Stimulated activated CD4-positive, alpha-beta T cell treated with anti-CD3 and anti-CD28 coated beads, Interleukin-4, amount 100 ng/mL, for 4 hours (primary cell): Measurements from ENCODE around the gene CCDC34.
"Not testable (repeated sequence)": the region's sequence is repeated elsewhere in the genome, so short reads cannot be mapped to it uniquely, and the experiment has no call there.

Source experiments
- DNase-seq, 2 experiments: peaks; one replicate each; pipeline ENCODE4 v3.0.0-alpha.2; 2020

The CCDC34 gene

DNA sequence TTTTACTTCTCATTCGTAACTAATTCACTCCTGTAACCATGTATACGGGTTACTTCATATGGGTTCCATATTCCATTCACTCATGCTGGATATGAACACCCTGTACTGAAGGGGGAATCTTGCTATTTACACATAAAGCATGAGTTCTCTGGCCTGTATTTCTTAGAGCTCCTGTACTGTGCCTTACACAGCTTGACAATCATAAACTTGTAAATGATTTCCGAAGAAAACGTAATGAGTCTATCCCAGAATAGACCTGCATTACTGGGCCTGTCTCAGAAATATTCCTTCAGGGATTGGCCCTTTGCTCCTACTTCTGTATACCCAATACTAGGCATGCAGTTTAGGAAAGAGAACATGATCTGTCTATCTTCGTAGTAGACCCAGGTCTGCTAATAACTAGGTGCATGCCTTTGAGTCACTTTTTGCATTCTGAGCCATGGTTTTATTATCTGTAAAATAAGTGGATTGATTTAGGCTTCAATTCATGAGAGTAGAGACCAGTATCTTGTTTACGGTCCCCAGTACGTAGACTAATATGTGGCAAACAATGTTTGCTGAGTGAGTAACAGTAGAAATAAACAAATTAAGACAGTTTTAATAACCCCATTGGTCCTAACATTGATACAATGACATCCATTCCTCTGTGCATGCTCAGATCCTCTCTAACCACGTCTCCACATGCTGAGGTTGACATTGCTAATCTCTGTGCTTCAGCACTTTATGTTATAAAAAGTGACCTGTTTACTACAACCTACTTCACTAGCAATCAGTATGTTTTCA, 1.2 kb downstream of the CCDC34 start:
- no peak for DNase-seq

DNA sequence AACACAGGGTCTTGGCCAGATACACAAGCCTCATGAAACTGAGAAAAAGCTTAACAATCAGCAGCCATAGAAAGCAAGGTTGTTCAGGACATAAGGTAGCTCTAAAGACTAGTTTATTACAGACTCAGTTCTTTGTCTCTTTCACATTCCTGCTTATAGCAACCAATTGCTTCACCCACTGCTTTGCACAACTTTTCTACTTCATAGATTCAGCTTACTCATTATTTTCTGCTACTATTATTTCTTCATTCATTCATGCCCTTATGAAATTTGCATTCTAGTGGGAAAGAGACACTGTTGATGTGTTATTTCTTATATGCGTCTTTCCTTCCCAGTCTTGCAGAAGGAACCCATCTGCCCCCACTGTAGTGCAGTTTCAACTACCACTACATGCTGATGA, 4.7 kb downstream of the CCDC34 start:
- DNase-seq: no peak

DNA sequence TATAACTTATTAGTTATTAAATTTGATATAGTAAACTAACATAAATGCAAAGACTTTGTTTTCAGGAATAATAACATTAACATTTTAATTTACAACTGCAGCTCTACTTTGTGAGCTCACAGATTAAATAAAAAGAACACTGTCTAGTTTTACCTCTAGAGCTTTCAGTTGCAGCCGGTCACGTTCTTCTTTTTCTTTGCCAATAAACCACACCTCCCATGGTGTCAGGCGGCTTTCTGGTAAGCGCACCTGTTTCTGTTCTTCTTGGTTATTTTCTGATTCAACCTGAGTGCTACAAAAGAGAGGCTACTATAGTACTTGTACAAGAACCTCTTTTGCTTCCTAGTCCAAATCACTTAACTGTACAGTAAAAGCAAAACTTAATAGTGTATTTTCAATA, 5.8 kb downstream of the CCDC34 start:
- DNase-seq: no peak

DNA sequence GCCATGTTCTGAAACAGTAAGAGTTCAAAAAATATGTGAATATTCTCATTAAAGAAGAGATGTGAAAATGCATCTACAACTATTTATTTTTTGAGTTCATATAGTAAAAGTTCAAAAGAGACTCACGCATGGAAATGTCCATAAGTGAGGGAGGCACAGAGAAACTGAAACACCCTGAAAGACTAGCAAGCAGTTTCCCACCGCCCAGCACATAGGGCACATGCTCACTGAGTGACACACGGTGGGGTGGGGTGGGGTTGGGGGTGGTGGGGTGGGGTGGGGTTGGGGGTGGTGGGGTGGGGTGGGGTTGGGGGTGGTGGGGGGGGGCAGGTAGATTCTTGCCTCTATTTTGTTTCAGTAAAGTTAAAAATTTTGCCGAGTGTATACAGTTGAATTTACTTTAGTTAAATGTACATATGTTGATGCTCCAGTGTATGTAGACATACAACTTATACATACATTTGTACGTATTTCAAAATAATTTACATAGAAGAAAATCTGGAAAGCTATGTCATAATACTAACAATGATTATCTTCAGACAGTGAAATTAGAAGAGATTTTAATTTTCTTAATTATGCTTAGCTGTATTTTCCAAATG, 6.3 kb downstream of the CCDC34 start:
- no peak for DNase-seq

DNA sequence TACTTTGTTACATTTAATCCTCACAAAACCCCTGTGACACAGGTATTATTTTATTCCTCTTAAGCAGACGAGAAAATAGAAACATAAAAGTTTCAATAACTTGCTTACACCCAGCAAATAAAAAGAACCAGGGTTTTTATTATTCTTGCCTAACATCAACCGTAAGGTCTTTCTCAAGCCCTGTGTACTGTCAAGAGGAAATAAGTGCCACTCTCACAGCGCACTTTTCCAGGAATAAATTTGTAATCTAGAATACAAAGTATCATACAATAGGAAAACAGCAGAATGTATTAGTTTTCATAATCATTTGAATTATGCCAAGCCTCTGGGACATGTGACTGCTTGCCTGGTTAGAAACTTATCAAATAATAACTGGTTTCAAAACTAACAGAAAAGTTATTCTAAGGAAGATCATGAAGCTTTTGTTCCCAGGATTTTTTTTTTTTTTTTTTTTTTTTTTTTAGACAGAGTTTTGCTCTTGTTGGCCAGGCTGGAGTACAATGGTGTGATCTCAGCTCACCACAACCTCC, 7.4 kb downstream of the CCDC34 start:
- DNase-seq: no peak

DNA sequence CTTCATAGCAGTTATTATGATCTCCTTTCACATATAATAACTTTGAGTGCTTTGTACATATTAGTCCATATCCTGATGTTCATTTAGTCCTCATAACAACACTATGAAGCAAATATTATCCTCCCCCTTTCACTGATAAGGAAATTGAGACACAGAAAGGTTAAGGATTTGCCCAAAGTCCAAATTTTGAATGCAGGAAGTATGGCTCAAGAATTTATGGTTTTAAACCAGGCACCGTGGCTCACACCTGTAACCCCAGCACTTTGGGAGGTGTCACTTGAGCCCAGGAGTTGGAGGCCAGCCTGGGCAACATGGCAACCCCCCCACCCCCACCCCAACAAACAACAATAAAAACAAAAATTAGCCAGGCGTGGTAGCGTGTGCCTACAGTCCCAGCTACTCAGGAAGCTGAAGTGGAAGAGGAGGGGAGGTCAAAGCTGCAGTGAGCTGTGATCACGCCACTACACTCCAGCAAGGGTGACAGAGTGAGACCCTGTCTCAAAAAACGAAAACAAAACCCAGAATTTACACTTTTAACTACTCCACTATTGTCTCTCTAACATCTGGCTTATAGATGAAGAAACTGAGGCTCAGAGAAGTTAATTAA, 8.6 kb downstream of the CCDC34 start:
- DNase-seq: no peak

DNA sequence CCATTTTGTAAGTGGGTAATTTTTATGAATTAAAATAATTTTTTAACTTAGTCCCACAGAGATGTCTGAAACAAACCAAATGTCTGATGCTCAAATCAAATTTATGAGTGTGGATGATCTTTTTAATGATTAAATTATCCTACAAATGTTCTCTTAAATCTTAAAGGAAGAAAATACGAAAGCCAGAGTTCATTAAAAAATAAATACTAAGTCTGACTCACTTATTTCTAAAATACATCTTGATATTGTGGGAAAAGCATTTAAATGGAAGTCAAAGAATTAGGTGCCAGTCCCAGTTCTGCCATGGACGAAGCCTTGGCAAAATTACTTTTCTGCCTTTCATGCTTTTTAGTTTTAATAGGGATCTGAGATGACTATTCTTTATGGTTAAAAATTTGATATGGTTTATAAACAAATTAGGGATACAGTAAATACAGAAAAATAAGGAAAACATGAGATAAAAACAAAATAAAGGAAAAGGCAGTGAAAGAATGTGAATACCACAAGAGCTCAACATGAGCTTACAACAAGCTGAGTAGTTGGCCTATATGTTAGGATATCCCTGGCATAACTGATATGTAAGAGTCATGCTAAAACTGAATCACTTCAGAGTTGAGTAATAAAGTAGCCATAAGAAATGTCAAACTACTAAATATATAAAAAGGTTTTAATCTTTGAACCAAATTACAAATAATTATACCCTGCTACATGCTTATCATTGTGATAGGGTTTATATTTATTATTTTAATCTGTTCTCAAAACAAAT, 9.2 kb downstream of the CCDC34 start:
- DNase-seq: no peak

DNA sequence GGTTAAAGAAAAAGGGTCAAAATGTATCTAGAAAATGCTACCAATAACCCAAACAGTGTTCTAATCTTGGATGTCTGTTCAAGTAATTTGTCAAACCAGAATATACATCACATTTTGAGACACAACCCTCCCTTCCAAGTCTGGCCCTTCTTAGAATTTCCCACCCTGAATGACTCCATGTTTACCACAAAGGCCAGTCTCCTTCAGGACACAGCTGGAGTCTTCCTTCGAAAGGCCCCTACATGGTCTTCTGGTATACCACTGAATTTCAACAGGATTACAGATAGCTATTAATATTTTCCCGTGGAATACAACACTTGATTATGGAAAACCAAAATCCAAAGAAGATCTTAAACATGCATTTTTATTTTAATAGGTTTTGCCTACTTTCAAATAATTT, 10.2 kb downstream of the CCDC34 start:
- DNase-seq: no peak

DNA sequence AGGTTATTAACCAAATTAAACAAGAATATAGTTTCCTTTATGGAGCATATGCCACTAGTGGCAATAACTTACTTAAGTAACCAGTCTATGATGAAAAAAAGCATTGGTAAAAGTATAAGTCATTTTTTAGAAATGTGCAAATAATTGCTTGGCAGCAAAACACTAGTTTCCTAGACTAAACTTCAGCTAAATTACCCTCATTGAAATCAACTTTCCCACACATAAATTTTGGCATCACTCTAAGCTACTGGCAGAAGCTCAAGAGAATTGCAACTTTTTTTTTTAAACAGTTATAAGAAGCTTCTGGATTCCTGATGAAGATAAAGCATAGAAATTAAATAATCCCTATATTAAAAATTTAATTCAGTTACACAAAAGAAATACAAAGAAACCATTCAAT, 12.5 kb downstream of the CCDC34 start:
- no peak for DNase-seq

DNA sequence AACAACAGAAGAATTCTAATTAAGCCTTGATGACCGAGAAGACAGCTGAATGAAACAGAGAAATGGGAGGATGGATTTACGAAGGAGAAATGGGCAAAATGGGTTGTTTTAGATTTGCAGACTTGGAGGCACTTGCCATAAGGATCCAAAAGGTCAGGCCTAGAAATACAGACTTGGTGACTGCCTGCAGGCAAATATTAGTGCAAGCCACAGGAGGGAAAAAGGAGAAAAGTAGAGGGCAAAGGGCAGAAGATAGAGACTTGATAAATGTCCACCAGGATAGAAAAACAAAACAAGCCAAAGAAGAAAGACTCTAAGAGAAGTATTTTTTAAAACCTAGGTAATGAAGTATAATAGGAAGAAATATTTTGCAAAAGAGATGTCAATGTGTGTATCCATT, 13.1 kb downstream of the CCDC34 start:
- DNase-seq: no peak

DNA sequence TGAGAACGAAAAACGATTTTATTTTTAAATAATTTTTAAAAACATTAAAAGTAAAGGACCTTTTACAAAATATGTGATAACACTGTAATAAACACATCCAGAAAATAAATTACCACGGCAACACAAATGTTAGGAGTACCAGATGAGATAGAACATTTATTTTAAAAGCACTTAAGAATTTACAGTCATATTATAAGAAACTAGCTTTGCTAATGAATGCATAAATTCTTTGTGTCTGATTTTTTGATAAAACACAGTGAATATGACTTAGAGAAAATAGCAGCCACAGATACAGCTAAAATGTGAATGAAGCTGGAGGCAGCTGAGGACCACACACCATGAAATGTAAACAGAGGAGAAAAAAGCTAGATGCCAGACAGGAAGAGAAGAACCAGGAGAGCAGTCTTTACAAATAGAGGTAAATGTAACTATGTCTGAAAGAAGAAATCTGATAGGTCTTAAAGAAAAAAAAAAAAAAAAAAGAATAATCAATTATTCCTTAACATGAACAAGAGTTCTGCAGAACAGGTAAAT, 14.6 kb downstream of the CCDC34 start:
- no peak for DNase-seq

DNA sequence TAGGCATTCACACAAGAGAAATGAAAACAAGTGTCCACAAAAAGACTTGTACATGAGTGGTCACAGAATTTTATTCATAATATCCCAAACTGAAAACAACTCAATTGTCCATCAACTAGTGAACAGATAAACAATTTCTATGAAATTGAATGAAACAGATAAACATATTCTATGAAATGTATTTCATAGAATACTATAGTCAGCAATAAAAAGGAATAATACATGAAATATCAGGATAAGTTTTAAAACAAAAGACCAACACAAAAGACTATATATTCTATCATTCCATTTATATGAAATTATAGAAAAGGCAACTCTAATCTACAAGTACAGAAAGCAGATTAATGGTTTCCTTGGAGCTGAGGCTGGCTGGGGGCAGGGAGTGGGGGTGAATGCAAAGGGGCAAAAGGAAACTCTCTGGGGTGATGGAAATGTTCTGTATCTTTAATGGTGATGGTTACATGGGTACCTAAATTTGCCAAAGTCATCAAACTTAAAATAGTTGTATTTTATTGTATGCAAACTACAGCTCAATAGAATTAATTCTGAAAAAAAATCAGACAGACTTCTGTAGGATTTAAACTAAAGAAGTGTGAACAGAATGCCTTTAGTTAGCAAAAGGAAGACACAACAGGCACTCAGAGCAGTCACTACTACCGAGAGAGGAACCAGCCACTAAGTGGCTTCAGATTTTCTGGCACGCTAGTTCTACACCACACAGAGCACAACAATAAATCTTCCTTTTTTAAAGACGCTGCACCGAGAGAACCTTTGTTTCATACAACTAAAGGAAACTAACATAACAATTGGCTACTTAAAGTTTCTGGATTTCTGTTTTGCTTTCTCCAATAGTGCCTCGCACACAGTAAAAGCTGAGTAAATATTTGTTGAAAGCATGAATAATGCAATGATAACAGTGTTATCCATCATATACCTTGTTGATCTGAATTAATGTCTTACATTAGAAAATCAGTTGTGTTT, 15.4 kb downstream of the CCDC34 start:
- no peak for DNase-seq

DNA sequence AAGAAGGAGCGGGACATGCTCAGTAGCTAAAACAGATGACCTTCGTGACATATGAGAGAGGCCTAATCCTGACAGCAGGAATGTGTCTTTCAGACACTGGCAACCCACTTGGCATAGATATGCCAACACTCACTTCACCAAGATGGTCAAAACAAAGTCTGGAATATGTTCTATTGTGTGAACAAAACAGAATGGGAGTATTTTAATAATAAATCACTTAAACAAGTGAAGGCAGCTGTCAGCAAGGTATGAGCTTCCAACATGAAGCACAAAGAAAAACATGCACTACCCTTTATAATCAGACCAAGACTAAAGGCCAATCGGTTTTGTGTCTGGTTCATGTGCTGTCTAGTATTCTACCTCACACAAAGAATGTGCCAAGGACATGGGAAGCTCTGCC, 23.1 kb downstream of the CCDC34 start:
- no peak for DNase-seq

DNA sequence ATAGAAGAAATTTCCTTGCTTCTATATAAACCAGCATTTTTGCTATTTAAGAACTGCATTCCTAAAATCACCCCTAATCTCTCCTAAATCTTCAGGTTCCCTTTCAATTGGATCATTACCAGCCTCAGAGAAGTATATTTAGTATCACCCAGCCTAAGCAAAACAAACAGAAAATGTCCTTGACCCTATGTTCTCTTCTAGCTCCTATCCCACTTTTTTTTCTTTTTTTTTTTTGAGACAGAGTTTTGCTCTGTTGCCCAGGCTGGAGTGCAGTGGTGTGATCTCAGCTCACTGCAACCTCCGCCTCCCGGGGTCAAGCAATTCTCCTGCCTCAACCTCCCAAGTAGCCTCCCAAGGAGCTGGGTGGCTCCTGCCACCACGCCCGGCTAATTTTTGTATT, 28.3 kb downstream of the CCDC34 start:
- not testable (repeated sequence) for DNase-seq

DNA sequence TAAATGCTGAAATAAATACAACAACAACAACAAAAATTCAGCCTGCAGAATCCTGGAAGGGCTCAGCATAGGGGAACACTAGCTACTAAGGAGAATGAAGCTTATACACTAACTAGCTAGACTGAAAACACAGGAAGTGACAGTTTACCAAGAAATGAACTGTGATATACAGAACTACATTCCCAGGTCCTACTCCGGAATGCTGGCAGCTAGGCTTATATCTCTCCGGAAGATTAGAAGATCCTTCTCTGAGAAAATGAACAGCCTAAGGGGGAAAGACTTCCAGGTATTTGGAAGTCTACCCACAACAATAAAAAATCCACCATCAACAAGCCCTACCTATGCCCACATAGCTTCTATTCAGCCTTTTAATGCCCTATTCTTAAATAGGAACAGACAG, 31.0 kb downstream of the CCDC34 start:
- DNase-seq: no peak

DNA sequence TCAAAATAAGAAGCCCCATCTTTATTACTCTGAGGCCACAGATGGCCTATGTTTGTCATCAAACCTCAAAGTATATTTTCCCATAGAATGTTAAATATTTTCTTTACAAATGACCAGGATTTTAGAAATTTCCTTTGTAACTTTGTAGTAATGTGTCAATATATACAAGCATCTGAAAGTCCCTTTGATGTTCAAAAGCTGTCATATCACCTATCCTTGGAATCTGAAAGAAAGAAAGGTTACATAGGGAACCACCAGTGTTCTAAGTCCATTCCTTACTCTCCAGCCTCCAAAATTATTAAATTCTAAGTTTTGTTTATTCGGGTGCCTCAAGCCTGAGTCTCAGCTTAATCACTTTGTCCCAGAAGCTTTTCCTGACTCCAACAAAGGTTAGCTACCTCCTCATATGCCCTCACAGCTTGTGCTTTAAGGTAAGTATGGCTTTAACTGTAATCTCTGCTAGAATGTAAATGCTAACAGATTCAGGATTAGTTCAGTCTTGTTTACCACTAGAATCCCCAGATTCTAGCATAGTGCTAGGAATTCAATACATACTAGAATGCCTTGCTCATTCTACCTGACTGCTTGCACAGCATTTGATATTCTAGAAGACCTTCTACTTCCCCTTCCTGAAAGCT, 32.3 kb downstream of the CCDC34 start:
- DNase-seq: no peak

DNA sequence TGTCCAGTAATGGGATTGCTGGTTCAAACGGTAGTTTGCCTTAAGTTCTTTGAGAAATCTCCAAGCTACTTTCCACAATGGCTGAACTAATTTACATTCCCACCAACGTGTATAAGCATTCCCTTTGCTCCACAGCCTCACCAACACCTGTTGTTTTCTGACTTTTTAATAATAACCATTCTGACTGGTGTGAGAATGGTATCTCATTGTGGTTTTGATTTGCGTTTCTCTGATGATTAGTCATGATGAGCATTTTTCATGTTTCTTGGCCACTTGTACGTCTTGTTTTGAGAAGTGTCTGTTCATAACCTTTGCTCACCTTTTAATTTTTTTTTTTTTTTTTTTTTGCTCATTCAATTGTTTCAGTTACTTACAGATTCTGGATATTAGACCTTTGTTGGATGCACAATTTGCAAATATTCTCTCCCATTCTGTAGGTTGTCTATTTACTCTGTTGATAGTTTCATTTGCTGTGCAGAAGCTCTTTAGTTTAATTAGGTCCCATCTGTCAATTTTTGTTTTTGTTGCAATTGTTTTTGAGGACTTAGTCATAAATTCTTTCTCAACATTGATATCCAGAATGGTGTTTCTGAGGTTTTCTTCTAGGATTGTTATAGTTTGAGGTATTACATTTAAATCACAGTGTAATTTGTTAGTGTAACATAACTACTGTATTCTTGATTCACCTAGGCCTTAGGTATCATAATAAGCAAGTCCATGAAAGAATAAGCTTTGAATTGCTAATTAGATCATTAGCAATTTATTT, 33.0 kb downstream of the CCDC34 start:
- no peak for DNase-seq

DNA sequence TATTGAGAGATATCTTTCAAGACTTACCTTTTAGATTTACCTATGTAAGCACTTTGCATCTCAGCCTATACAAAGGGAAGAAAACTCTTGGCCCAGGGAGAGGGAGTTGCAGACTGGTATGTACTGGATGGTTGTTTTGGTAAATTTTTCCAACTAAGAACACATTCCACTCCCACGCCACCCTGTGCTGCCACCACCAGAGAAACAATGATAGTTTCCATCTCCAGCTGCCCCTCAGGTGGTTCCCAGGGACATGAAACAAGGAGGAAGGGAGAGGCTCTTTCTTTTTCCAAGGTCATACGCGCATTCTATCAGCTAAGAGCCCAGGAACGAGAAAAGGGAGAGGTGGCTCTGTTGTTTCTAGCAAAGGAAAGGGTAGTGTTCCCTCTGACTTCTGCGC, 34.4 kb downstream of the CCDC34 start:
- no peak for DNase-seq

DNA sequence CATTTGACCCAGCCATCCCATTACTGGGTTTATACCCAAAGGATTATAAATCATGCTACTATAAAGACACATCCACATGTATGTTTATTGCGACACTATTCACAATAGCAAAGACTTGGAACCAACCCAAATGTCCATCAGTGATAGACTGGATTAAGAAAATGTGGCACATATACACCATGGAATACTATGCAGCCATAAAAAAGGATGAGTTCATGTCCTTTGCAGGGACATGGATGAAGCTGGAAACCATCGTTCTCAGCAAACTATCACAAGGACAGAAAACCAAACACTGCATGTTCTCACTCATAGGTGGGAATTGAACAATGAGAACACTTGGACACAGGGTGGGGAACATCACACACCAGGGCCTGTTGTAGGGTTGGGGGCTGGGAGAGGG, 36.0 kb downstream of the CCDC34 start:
- not testable (repeated sequence) for DNase-seq

DNA sequence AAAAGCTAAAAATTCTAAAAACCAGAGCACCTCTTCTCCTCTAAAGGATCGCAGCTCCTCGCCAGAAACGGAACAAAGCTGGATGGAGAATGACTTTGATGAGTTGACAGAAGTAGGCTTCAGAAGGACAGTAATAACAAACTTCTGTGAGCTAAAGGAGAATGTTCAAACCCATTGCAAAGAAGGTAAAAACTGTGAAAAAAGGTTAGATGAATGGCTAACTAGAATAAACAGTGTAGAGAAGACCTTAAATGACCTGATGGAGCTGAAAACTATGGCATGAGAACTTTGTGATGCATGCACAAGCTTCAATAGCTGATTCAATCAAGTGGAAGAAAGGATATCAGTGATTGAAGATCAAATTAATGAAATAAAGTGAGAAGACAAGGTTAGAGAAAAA, 40.8 kb downstream of the CCDC34 start:
- DNase-seq: not testable (repeated sequence)

DNA sequence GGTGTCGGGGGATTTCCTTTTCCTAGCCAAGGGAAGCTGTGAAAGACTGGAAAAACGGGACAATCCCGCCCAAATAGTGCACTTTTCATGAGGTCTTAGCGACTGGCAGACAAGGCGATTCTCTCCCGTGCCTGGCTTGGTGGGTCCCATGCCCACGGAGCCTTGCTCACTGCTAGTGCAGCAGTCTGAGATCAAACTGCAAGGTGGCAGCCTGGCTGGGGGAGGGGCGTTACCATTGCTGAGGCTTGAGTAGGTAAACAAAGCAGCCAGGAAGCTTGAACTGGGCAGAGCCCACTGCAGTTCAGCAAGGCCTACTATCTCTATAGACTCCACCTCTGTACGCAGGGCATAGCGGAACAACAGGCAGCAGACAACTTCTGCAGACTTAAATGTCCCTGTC, 41.7 kb downstream of the CCDC34 start:
- not testable (repeated sequence) for DNase-seq
